ENCODE data around the gene TBC1D22A.
"Not testable (repeated sequence)": the region's sequence is repeated elsewhere in the genome, so short reads cannot be mapped to it uniquely, and the experiment has no call there.

TBC1D22A gene

GRCh38 chr22:47123827-47124442, 361.5 kb downstream of the TBC1D22A start:
- no peak for DNase-seq (ENCODE audit: low spot score)

DNA sequence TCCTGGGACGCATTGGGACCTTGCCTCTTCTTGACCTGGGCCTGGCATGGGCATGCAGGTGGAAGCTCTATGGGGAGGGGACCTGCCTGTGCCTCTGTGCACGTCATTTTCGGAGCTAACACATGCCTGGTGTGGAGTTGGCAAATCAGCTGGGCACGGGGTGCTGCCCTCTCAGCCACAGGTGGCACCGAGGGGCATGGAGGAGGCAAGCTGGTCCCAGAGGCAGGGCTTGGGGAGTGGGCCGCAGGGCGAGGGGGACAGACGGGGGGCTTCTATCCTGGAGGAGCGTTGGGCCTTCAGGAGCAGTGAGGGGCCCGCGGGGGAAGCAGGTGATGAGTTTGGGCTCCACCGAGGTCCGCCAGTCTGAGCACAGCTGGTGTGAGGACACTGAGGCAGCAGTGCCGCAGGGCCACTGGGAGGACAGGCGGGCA, 362.0 kb downstream of the TBC1D22A start:
- no peak for DNase-seq (ENCODE audit: low spot score)

DNA sequence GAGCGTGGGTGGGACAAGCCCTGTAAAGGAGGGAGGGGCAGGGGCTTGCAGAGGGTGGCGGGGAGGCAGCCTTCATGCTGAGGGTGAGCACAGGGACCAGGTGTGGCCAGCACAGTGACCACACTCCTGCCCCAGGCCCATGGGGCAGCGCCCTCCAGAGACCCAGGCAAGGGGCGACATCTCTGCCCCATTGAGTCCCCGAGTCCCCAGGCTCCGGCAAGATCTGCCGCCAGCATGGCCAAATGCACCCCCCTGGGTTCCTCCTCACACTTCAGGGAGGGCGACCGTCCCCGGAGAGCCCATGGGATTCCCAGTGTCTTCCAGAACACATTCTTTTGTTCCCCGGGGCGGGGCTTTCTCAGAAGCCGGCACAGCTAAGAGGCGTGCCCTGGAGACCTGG, 362.5 kb downstream of the TBC1D22A start:
- no peak for DNase-seq (ENCODE audit: low spot score)

GRCh38 chr22:47125603-47126002, 363.2 kb downstream of the TBC1D22A start:
- DNase-seq (ENCODE audit: low spot score), result no peak

GRCh38 chr22:47126344-47126811, 363.9 kb downstream of the TBC1D22A start:
- DNase-seq (ENCODE audit: low spot score), result no peak

- no peak for DNase-seq (ENCODE audit: low spot score)
Measured at GRCh38 chr22:47127441-47127871, 365.0 kb downstream of the TBC1D22A start.

DNA sequence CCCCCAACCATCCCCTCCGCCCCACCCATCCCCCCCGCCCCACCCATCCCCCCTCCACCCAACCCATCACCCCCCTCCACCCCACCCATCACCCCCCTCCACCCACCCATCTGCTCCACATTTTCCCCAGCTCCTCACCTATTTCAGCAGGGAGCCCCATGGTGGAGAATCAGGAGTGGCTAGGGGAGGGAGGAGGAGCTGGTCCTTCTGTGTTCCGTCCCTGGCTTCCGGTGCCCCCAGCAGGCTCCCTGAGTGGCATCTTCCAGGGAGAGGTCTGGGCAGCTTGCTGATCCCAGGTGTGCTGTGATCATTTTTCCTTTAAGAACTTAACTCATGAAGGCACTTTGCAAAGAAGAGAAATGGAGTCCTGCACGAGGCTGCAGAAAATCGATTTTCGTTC, 365.8 kb downstream of the TBC1D22A start:
- DNase-seq (ENCODE audit: low spot score), result no peak

- no peak for DNase-seq (ENCODE audit: low spot score)
Measured at GRCh38 chr22:47128622-47129215, 366.3 kb downstream of the TBC1D22A start.

GRCh38 chr22:47129902-47130635, 367.6 kb downstream of the TBC1D22A start:
- DNase-seq (ENCODE audit: low spot score), result no peak

- DNase-seq (ENCODE audit: low spot score), result no peak
Measured at GRCh38 chr22:47130883-47131631, 368.6 kb downstream of the TBC1D22A start.

DNA sequence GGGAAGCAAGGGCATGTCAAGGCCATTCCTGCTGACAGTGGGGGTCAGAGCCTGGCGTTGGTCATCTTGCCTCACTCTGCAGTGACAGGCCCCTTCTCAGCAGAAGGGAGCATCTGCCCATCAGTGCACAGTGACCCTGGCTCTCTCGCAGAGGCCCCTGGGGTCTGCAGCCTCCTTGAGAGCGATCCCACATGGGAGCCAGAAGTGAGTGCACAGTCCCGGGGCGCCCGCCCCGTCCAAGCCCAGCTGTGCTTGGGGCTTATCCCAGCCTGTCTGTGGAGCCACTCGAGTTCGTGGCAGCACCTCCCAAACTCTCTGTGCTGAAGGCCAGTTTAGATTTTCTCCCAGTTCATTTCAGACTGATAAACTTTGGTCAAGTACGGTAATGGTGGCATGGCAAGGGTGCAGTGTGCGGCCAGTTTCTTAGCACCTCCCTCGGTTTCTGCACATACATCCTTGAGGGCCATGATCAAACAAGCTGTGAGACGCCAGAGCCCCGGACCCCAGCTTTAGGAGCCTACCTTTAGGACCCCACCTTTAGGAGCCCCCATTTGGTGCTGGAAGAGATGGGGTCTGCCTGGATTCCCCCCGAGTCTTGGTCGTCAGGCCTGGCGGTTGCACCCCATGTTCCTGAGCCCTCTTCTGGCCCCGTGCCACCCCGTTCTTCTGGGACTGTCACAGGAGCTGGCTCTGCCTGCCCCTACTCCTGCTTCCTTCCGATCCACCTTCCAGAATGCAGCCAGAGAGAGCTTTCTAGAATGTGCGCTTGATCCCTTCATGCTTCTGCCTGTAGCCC, 369.4 kb downstream of the TBC1D22A start:
- no peak for DNase-seq (ENCODE audit: low spot score)

- no peak for DNase-seq (ENCODE audit: low spot score)
Measured at GRCh38 chr22:47132428-47132825, 370.0 kb downstream of the TBC1D22A start.

DNA sequence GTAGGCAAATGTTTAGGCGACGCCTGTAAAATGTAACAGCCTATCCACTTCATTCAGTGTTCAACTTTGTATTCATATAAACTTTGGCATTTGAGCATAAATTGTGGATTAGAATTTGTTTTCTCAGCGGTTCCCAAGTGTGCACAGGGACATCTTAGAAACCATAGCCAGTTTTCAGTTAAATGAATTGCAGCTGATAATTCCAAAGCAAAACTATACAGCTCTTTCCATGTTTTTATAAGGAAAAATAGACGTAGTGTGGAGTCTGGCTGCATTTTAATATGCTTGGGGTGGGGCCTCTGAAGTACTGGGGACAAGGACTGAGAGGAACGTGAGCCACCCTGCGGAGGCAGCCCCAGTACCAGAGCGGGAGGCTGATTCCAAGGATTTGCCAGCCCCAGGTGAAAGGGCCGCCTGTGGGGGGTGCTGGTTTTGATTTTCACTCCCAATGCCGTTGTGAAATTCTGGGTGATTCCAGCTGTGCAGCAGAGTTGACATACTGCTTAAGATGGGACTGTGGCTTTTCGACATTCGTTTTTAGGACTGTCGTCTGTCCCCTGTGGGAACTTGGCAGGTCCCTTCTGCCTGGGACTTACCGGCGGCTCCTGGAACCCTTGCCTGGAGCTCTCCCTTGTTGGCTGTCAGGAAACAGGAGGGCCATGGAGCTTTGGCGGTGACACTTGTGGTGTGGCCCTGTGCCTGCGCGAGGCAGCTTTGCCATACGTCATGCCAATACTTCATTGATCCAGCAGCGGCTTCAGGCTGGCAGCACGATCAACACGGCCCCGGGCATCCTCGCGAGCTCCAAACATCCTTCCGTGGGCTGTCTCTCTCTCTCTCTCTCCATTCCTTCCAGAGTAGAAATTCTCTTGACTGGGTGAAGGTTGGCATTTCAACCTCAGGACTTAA, 370.9 kb downstream of the TBC1D22A start:
- no peak for DNase-seq (ENCODE audit: low spot score)

GRCh38 chr22:47134222-47134621, 371.8 kb downstream of the TBC1D22A start:
- no peak for DNase-seq (ENCODE audit: low spot score)

- no peak for DNase-seq (ENCODE audit: low spot score)
Measured at GRCh38 chr22:47135338-47135737, 372.9 kb downstream of the TBC1D22A start.

GRCh38 chr22:47136050-47136449, 373.6 kb downstream of the TBC1D22A start:
- no peak for DNase-seq (ENCODE audit: low spot score)

DNA sequence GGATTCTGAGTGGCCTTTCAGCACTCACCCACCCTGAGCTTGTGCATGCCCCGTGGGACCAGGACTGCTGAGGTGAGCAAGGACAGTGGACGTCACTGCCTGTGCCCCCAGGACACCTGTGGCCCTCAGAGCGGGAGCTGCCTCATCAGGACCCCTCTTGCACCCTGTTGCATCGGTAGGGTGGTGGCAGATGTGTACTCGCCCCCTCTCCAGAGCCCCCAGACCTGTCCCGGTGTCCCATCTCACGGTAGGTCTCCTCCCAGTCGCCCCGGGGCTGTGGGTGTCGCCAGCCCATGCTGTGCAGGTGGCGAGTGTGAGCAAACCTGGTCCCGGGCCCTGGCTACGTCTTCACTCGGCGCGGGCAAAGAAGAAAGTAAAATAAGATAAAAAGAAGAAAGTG, 374.2 kb downstream of the TBC1D22A start:
- DNase-seq (ENCODE audit: low spot score), result no peak

DNA sequence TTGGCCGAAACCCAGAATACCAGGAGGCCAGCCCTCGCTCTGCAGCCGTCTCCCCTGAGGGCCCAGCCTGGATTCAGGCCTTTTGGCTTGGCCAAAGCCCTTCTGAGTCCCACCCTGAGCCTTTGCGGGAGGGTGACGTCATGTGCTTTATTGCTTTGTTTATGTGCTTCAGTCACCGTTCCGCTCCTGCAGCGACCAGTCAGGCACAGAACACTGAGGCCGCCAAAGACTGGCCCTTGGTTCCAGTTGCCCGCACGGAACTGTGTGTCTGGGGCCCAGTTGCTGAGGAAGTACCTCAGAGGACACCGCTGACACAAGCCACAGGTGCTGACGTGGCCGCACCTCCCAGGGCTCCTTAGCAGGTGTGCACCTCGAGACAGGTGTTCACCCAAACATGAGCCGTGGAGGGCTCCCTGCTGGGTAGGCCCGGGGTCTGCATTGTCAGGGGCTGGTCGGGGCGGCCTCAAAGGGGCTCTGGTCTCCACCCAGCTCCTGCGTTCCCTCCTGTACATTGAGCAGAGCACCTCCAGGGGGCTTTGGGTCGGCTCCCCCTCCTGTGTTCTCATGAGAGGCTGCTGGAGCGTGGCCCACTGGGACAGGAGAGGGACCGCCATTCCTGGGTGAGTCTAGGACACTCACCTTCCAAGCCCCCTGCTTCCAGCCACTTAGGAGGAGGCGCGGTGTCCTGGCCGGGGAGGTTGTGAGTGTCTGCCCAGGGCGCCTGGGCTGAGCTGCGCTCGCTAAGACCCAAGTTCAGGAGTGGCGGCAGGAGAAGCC, 376.8 kb downstream of the TBC1D22A start:
- no peak for DNase-seq (ENCODE audit: low spot score)

GRCh38 chr22:47139790-47140119, 377.3 kb downstream of the TBC1D22A start:
- no peak for DNase-seq (ENCODE audit: low spot score)

GRCh38 chr22:47140975-47141374, 378.5 kb downstream of the TBC1D22A start:
- DNase-seq (ENCODE audit: low spot score), result not testable (repeated sequence)
